Esophagus muscularis mucosa (tissue), 3 donors: ENCODE measurements around the gene MCF2L.

Experiments used
- CTCF ChIP-seq, 3 experiments: fragments of 200-600 bp in 2 of 3; fragments of 450-650 bp in 1 of 3; sonication (generic) in 2 of 3; IDR thresholded peaks; one replicate each; pipeline ENCODE4 v1.5.1; 2017 to 2019; ENCODE audit warnings: antibody characterized with exemption in 3 of 3, mild to moderate bottlenecking in 2 of 3, moderate library complexity in 1 of 3
- EP300 ChIP-seq: sonication (generic); formaldehyde crosslinking; IDR thresholded peaks from one replicate; pipeline ENCODE4 v1.6.1; 2017; ENCODE audit warnings: antibody characterized with exemption

DNA sequence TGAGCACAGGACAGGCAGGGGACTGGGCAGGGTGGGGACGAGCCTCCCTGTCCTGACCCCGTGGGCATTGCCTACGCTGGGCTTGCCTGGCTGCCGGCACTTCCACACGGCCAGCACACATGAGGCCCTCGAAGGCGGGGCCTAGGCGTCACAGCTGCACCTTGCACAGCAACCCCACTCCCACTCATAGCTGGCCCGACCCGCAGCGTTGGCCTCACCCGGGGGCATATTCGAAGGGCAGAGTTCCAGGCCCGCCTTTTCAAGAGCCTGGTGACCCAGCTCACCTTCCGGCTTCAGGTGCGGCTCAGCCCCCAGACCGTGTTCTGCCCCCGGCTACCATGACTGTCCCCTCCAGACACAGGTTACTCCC is 172.6 kb downstream of the MCF2L start:
- TF ChIP-seq EP300 (no peak), CTCF (IDR thresholded peaks at IDR 0.05) (no peak)
